ENCODE data around the gene JAKMIP1. TPM values are rescaled to one million over a fixed set of nuclear protein-coding genes. Genes with fewer than 3 reads are reported as not detected.

Gene JAKMIP1
- total RNA-seq, 4 donors from 2014 or later, result not detected

- no peak overlapping the region for H3K4me3 ChIP-seq (ENCODE audit: low read depth, poor library complexity, severe bottlenecking)
- intact Hi-C loops (cut with DNase I; ENCODE audit: low total_unique reads), result no loop called here
- DNase-seq (ENCODE audit: low spot score in 2 of 2), result no peak
- WGBS, 2 donors, result 46 to 53% methylated on average over 8 of the region's 8 CpGs
- no peak for TF ChIP-seq POLR2A (IDR thresholded peaks at IDR 0.05)
- no peak for TF ChIP-seq CTCF (IDR thresholded peaks at IDR 0.05)
These were observed 128.2 kb downstream of the JAKMIP1 start for GRCh38 chr4:6071959-6072720.

GRCh38 chr4:6071191-6071958 is 129.0 kb downstream of the JAKMIP1 start:
- intact Hi-C loops (cut with DNase I; ENCODE audit: low total_unique reads), result no loop called here
- DNase-seq (ENCODE audit: low spot score in 2 of 2), result no peak
- TF ChIP-seq POLR2A (IDR thresholded peaks at IDR 0.05), result no peak
- TF ChIP-seq CTCF (IDR thresholded peaks at IDR 0.05), result no peak

GRCh38 chr4:6069845-6070709 is 130.3 kb downstream of the JAKMIP1 start:
- intact Hi-C loops (cut with DNase I; ENCODE audit: low total_unique reads), result no loop called here
- H3K4me3 ChIP-seq (ENCODE audit: low read depth, poor library complexity, severe bottlenecking), result no peak overlapping the region
- no peak for DNase-seq (ENCODE audit: low spot score in 2 of 2)
- 79 to 83% methylated on average over 29 of the region's 29 CpGs for WGBS, 2 donors
- TF ChIP-seq CTCF (IDR thresholded peaks at IDR 0.05) (no peak), POLR2A (IDR thresholded peaks at IDR 0.05) (no peak)

More at GRCh38 chr4:6071191-6071958, 129.0 kb downstream of the JAKMIP1 start:
- H3K4me3 ChIP-seq (ENCODE audit: low read depth, poor library complexity, severe bottlenecking), result no peak overlapping the region
- 65 to 76% methylated on average over 12 to 14 of the region's 14 CpGs for WGBS, 2 donors

GRCh38 chr4:6068986-6069385 is 131.4 kb downstream of the JAKMIP1 start:
- 45 to 69% methylated on average over 2 of the region's 2 CpGs for WGBS, 2 donors
- intact Hi-C loops (cut with DNase I; ENCODE audit: low total_unique reads), result no loop called here
- DNase-seq (ENCODE audit: low spot score in 2 of 2), result no peak
- TF ChIP-seq POLR2A (IDR thresholded peaks at IDR 0.05) (no peak), CTCF (IDR thresholded peaks at IDR 0.05) (no peak)
- no peak overlapping the region for H3K4me3 ChIP-seq (ENCODE audit: low read depth, poor library complexity, severe bottlenecking)

- 63 to 70% methylated on average over 10 of the region's 10 CpGs for WGBS, 2 donors
- intact Hi-C loops (cut with DNase I; ENCODE audit: low total_unique reads), result no loop called here
- TF ChIP-seq POLR2A (IDR thresholded peaks at IDR 0.05), result no peak
- TF ChIP-seq CTCF (IDR thresholded peaks at IDR 0.05), result no peak
- no peak for DNase-seq (ENCODE audit: low spot score in 2 of 2)
- no peak overlapping the region for H3K4me3 ChIP-seq (ENCODE audit: low read depth, poor library complexity, severe bottlenecking)
These were observed 134.3 kb downstream of the JAKMIP1 start for GRCh38 chr4:6065934-6066590.

All from lower leg skin (tissue), 4 donors.